ENCODE data around the gene PRRC2B.

PRRC2B gene

DNA sequence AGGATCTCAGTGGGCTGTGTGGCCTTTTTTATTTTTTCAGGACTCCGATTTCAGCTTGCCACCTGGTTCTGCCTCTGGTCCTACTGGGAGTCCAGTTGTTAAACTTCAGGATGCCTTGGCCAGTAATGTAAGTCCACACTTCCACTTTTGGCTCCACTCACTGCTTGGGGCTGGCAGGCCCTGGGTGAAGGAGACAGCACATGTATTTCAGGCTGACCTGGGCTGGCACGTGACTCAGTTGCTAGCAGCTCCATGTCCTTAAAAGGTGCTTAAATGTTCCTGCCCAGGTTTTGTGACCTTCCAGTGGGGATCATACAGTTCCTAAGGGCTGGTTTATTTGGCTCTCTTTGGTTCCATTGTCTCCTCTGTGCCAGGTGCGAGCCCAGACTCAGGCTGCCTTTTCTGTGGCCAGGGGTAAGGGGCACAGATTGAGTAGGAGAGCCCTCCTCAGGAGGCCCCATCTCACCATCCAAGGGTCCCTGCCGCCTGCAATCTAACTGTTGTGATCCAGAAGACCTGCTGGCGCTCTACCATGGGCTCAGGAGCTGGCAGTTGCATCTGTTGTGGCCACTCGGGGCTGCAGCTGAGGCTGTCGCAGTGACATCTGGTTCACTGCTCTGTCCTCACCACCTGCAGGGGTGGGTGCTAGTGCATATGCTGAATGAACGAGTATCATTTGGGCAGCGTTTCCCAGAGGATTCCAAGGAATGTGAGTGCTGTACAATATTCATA, 89.6 kb downstream of the PRRC2B start:
- TF ChIP-seq CTCF (IDR thresholded peaks at IDR 0.05; ENCODE audit: low read depth, low read length) = no peak
- H3K4me3 ChIP-seq (ENCODE audit: low read depth, low read length) = no peak overlapping the region

DNA sequence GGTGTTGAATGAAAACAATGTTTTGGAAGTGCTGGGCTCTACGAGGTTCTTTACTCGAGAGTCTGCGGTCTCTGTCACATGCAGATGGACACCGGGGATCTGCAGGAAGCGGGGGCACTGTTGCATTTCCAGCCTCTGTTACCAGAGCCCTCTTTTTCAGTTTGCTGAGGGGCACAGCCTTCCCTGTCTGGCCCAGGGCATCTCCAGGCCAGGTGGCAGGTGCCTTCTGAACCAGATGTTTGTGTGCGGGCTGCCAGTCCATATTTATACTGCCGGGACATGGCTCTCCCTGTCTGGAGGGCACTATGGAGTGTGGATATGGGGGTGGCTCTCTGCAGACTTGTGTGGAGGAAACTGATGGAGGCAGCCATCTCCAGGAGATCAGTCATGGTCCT, 90.2 kb downstream of the PRRC2B start:
- no peak for TF ChIP-seq CTCF (IDR thresholded peaks at IDR 0.05; ENCODE audit: low read depth, low read length)
- no peak overlapping the region for H3K4me3 ChIP-seq (ENCODE audit: low read depth, low read length)

GRCh38 chr9:131484560-131485185, 90.8 kb downstream of the PRRC2B start:
- no peak for TF ChIP-seq CTCF (IDR thresholded peaks at IDR 0.05; ENCODE audit: low read depth, low read length)
- no peak overlapping the region for H3K4me3 ChIP-seq (ENCODE audit: low read depth, low read length)

GRCh38 chr9:131485206-131485605, 91.3 kb downstream of the PRRC2B start:
- no peak for TF ChIP-seq CTCF (IDR thresholded peaks at IDR 0.05; ENCODE audit: low read depth, low read length)

GRCh38 chr9:131485728-131486422, 92.0 kb downstream of the PRRC2B start:
- TF ChIP-seq CTCF (IDR thresholded peaks at IDR 0.05; ENCODE audit: low read depth, low read length) = no peak

More at GRCh38 chr9:131485206-131485605, 91.3 kb downstream of the PRRC2B start:
- no peak overlapping the region for H3K4me3 ChIP-seq (ENCODE audit: low read depth, low read length)

GRCh38 chr9:131487001-131487400, 93.1 kb downstream of the PRRC2B start:
- TF ChIP-seq CTCF (IDR thresholded peaks at IDR 0.05; ENCODE audit: low read depth, low read length) = no peak
- no peak overlapping the region for H3K4me3 ChIP-seq (ENCODE audit: low read depth, low read length)

More at GRCh38 chr9:131485728-131486422, 92.0 kb downstream of the PRRC2B start:
- H3K4me3 ChIP-seq (ENCODE audit: low read depth, low read length) = no peak overlapping the region

DNA sequence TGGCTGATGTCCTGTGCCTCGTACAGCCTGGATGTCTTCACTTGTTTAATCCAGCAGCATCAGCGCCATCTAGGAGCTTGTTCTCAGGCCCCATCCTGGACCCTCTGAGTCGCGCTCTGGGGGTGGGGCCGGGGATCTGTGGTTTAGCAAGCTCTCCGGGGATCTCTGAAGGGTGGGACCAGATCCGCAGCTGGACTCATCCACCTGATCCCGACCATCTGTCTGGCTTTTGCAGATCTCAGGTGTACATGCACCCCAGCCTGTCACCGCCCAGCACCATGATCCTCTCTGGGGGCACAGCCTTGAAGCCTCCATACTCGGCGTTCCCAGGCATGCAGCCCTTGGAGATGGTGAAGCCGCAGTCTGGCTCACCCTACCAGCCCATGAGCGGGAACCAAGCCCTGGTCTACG, 93.7 kb downstream of the PRRC2B start:
- TF ChIP-seq CTCF (IDR thresholded peaks at IDR 0.05; ENCODE audit: low read depth, low read length) = no peak
- H3K4me3 ChIP-seq (ENCODE audit: low read depth, low read length) = no peak overlapping the region

Measured in WI38 (cell line).